SJCRH30 (cell line): ENCODE measurements around the gene HSCB. TPM values are rescaled to one million over a fixed set of nuclear protein-coding genes. Genes with fewer than 3 reads are reported as not detected.
"Not testable (repeated sequence)": the region's sequence is repeated elsewhere in the genome, so short reads cannot be mapped to it uniquely, and the experiment has no call there.

Source experiments
- DNase-seq, 2 experiments: peaks; one replicate each; pipeline ENCODE4 v3.0.0-alpha.2; 2015 to 2020
- H3K27ac ChIP-seq: fragments of 250-450 bp; sonication (Bioruptor Pico); 2 replicates; pipeline ENCODE4 v1.5.1; 2020; ENCODE audit warnings: mild to moderate bottlenecking, moderate library complexity
- H3K27me3 ChIP-seq: fragments of 250-450 bp; sonication (Bioruptor Pico); 2 replicates; pipeline ENCODE4 v1.5.1; 2020; ENCODE audit warnings: mild to moderate bottlenecking, moderate library complexity
- H3K36me3 ChIP-seq: fragments of 250-450 bp; sonication (Bioruptor Pico); 2 replicates; pipeline ENCODE4 v1.5.1; 2020; ENCODE audit warnings: mild to moderate bottlenecking, moderate library complexity
- H3K4me1 ChIP-seq: fragments of 250-450 bp; sonication (Bioruptor Pico); 2 replicates; pipeline ENCODE4 v1.5.1; 2020; ENCODE audit warnings: mild to moderate bottlenecking, moderate library complexity
- H3K4me3 ChIP-seq: fragments of 250-450 bp; sonication (Bioruptor Pico); 2 replicates; pipeline ENCODE4 v1.5.1; 2020; ENCODE audit warnings: mild to moderate bottlenecking, moderate library complexity
- H3K9me3 ChIP-seq: fragments of 250-450 bp; sonication (Bioruptor Pico); replicated peaks from 2 replicates; pipeline ENCODE4 v1.5.1; 2020; ENCODE audit warnings: mild to moderate bottlenecking, moderate library complexity
- total RNA-seq: library from RNA; depleted of rRNA; stranded (reverse); fragments of >200 nt; shearing (Covaris generic); gene quantifications from 2 replicates; pipeline ENCODE4 v1.2.3, GENCODE V29; 2014; rRNA removed

The HSCB gene, protein sequence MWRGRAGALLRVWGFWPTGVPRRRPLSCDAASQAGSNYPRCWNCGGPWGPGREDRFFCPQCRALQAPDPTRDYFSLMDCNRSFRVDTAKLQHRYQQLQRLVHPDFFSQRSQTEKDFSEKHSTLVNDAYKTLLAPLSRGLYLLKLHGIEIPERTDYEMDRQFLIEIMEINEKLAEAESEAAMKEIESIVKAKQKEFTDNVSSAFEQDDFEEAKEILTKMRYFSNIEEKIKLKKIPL
- total RNA-seq: 10.0 and 10.3 TPM in 2 replicates

- Histone ChIP-seq H3K27me3 (no peaks in the 10 kb centered on the region), H3K36me3 (peaks cover 11% of the 10 kb centered on the region; the same call in 1 of the 2 replicates)
These were observed at the start of gene HSCB, which contains the start of gene CHEK2 for GRCh38 chr22:28741785-28742561. HSCB (plus strand) TSS chr22:28742039; CDS start chr22:28742096, 57 bp downstream. CHEK2 (minus strand) TSS chr22:28741820; CDS start chr22:28734721, 7,099 bp downstream.

DNA sequence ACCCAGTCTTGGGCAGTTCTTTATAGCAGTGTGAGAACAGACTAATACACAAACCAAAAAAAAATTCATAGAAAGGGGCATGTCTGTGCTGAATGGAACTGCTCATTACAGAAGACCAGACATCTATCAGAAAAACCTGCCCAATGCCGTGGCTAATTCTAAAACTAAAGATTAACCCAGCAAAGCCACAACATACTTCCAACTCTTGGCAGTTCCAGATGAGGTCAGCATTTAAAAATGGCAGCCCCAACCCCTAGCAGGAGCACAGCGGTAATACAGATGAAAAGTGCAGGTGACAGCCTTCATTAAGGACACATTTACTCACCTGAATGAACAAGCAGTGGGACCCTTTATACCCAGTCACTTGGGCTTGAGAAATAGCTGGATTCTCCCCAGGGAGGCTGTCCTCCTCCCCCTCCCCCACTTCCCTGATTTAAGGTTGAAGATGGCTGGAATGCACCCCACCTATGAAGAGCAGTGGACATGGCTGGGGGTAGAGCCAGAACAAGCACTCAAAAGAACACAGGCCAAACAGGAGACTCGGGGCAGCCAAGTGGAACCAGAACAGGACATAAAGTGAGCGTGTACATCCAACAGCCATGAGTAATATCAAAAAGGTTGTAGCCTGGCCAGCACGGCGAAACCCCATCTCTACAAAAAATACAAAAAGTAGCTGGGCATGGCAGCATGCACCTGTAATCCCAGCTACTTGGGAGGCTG, 48.6 kb upstream of the HSCB start:
- H3K4me3 ChIP-seq, DNase-seq, H3K36me3 ChIP-seq, H3K4me1 ChIP-seq, H3K9me3 ChIP-seq, H3K27me3 ChIP-seq, H3K27ac ChIP-seq: not testable (repeated sequence)

More at GRCh38 chr22:28741785-28742561, at the start of gene HSCB, which contains the start of gene CHEK2:
- DNase-seq: peak; percentile 99
- peak within 1 kb of the TSS; percentile 96 for H3K4me3 ChIP-seq
- 0 out of 2 replicates have a peak, but pooled peaks cover 3% of the 10 kb centered on the region for H3K4me1 ChIP-seq
- no peaks in the 10 kb centered on the region for H3K9me3 ChIP-seq
- peak within 1 kb of the TSS; percentile 94 for H3K27ac ChIP-seq

DNA sequence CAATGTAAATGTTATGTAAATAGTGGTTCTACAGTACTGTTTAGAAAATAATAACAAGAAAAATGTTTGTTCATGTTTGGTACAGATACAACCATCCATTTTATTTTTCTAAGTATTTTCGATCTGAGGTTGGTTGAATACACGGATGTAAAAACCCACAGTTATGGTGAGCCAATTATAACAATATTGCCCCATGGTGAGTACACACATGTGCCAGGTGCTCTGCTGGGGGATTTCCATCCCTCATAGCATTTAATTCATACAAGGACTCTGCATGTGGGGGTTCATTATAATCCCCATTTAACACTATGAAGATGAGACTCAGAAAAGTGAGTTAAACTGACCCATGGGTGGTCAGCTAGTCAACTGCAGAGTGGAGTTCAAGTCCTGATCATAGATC, 38.9 kb upstream of the HSCB start:
- DNase-seq: no peak
- no peaks in the 10 kb centered on the region for H3K4me1 ChIP-seq
- no peak overlapping the region for H3K4me3 ChIP-seq
- H3K9me3 ChIP-seq: no peaks in the 10 kb centered on the region
- no peaks in the 10 kb centered on the region for H3K27me3 ChIP-seq
- H3K36me3 ChIP-seq: peaks cover 4% of the 10 kb centered on the region; the same call in 1 of the 2 replicates
- H3K27ac ChIP-seq: no peak overlapping the region

- no peaks in the 10 kb centered on the region for H3K9me3 ChIP-seq
- no peaks in the 10 kb centered on the region for H3K27me3 ChIP-seq
- H3K36me3 ChIP-seq: peaks cover 4% of the 10 kb centered on the region; the same call in 1 of the 2 replicates
- H3K4me3 ChIP-seq: no peak overlapping the region
- no peak overlapping the region for H3K27ac ChIP-seq
- H3K4me1 ChIP-seq: no peaks in the 10 kb centered on the region
- peak in 1 of 2 experiments; percentile 2 for DNase-seq
These were observed 38.4 kb upstream of the HSCB start for GRCh38 chr22:28703436-28703835.

- no peaks in the 10 kb centered on the region for H3K27me3 ChIP-seq
- peaks cover 6% of the 10 kb centered on the region for H3K36me3 ChIP-seq
These were observed 35.0 kb upstream of the HSCB start for GRCh38 chr22:28706845-28707244.

DNA sequence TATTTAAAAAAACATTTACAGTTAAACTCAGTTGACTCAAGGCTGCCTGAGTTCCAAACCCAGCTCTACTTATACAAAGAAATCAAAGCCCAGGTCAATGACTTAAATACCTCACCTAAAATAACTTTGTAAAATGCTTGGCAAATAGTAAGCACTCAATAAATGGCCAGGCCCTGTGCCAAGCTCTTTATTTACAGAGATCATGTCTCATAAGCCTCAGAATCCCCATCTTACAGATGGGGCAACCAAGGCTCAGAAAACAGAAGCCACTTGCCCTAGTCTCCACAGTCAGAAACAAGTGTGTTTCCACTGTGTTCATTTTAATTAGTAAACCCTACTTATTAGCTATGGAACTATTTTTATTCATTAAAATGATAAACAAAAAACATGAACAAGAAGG, 31.7 kb upstream of the HSCB start:
- Histone ChIP-seq H3K36me3 (peaks cover 6% of the 10 kb centered on the region), H3K4me1 (peaks cover 29% of the 10 kb centered on the region), H3K4me3 (no peak overlapping the region), H3K27me3 (no peaks in the 10 kb centered on the region), H3K27ac (peak overlapping the region; percentile 46), H3K9me3 (no peaks in the 10 kb centered on the region)
- peak in 1 of 2 experiments; percentile 5 for DNase-seq

More at GRCh38 chr22:28706845-28707244, 35.0 kb upstream of the HSCB start:
- H3K27ac ChIP-seq: no peak overlapping the region
- no peak overlapping the region for H3K4me3 ChIP-seq
- no peaks in the 10 kb centered on the region for H3K9me3 ChIP-seq
- peaks cover 20% of the 10 kb centered on the region for H3K4me1 ChIP-seq
- no peak for DNase-seq

- Histone ChIP-seq H3K4me3 (no peak overlapping the region), H3K36me3 (peaks cover 6% of the 10 kb centered on the region), H3K27ac (peak overlapping the region; percentile 46), H3K9me3 (no peaks in the 10 kb centered on the region), H3K27me3 (no peaks in the 10 kb centered on the region), H3K4me1 (peaks cover 29% of the 10 kb centered on the region)
- peak; percentile 29 to 60 for DNase-seq
These were observed 31.2 kb upstream of the HSCB start for GRCh38 chr22:28710576-28711191.

DNA sequence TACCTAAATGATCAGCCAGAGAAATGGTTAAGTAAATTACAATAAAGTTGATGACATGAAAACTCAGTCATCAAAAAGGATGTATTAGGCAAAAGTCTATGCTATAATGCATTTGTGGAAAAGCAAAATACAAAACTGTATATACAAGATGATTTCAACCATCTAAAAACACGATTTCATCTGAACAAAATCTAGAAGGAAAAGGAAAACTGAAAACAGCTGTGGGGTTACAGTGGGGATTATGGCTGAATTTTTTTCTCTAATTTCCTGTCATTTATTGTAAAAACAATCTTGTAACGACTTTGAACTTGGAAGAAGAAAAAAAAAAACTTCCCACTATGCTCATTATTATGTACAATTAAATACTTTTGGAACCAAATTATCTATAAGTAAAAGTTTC, 30.5 kb upstream of the HSCB start:
- Histone ChIP-seq H3K9me3 (no peaks in the 10 kb centered on the region), H3K27me3 (no peaks in the 10 kb centered on the region), H3K36me3 (peaks cover 6% of the 10 kb centered on the region), H3K4me3 (no peak overlapping the region), H3K4me1 (peaks cover 29% of the 10 kb centered on the region), H3K27ac (peak overlapping the region; percentile 46)
- DNase-seq: peak in 1 of 2 experiments; percentile 11

- Histone ChIP-seq H3K27ac (peak overlapping the region; percentile 46), H3K4me3 (no peak overlapping the region), H3K4me1 (peaks cover 29% of the 10 kb centered on the region), H3K9me3 (no peaks in the 10 kb centered on the region), H3K36me3 (peaks cover 2% of the 10 kb centered on the region), H3K27me3 (no peaks in the 10 kb centered on the region)
- peak; percentile 25 to 68 for DNase-seq
These were observed 29.7 kb upstream of the HSCB start for GRCh38 chr22:28711820-28712777.

GRCh38 chr22:28714043-28714628, 27.7 kb upstream of the HSCB start:
- H3K4me1 ChIP-seq: peaks cover 29% of the 10 kb centered on the region
- H3K27ac ChIP-seq: no peak overlapping the region
- H3K36me3 ChIP-seq: peaks cover 7% of the 10 kb centered on the region
- no peaks in the 10 kb centered on the region for H3K9me3 ChIP-seq
- DNase-seq: no peak
- no peak overlapping the region for H3K4me3 ChIP-seq
- H3K27me3 ChIP-seq: no peaks in the 10 kb centered on the region

- no peak overlapping the region for H3K4me3 ChIP-seq
- peaks cover 6% of the 10 kb centered on the region; the same call in 1 of the 2 replicates for H3K36me3 ChIP-seq
- no peak for DNase-seq
- H3K27ac ChIP-seq: no peak overlapping the region
- no peaks in the 10 kb centered on the region for H3K27me3 ChIP-seq
- H3K4me1 ChIP-seq: peaks cover 20% of the 10 kb centered on the region
- no peaks in the 10 kb centered on the region for H3K9me3 ChIP-seq
These were observed 26.2 kb upstream of the HSCB start for GRCh38 chr22:28715611-28716010.

GRCh38 chr22:28716686-28717085, 25.2 kb upstream of the HSCB start:
- Histone ChIP-seq H3K36me3 (peaks cover 11% of the 10 kb centered on the region; the same call in 1 of the 2 replicates), H3K27me3 (no peaks in the 10 kb centered on the region), H3K4me1 (peaks cover 10% of the 10 kb centered on the region), H3K9me3 (no peaks in the 10 kb centered on the region), H3K27ac (no peak overlapping the region), H3K4me3 (no peak overlapping the region)
- no peak for DNase-seq

- Histone ChIP-seq H3K27ac (no peak overlapping the region), H3K27me3 (no peaks in the 10 kb centered on the region), H3K4me1 (no peaks in the 10 kb centered on the region), H3K9me3 (no peaks in the 10 kb centered on the region), H3K36me3 (peaks cover 20% of the 10 kb centered on the region; the same call in 1 of the 2 replicates), H3K4me3 (no peak overlapping the region)
- no peak for DNase-seq
These were observed 23.8 kb upstream of the HSCB start for GRCh38 chr22:28718044-28718443.
